HG03045 (cell line): Measurements from ENCODE around the gene POSTN.

Source experiments
- ATAC-seq: cut with Tn5 transposase; IDR thresholded peaks from one replicate; pipeline ENCODE4 v1.9.1; 2021; ENCODE audit warnings: mild to moderate bottlenecking, moderate library complexity; ENCODE audit not compliant: unreplicated experiment

The POSTN gene

DNA sequence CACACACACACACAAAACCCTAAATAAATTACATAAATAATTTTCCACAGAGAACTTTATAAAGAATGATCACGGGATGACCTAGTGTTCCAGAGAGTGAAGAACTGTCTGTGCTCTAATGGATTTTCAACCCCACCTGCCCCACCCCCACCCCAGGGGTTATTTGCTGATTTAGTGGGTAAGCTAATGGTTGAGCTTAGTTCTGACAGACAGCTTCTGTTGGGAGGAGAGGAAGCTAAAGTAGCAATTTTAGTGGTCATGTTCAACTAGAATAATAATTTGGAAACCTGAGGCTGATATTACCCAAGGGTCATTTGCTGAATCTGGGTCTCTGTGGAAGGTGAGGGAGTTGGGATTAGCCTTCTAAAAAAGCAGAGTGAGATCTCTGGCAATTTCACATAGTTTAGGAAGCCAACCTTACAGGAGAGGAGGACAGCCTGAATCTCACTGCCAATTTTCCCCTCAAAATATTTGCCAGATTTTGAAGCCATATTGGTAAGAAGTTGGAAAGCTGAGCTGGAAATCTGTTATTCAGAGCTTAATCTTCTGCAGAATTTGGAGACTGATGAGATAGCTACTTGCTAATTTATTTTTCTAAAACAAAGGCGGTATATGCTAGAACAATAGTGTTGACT is 68.7 kb downstream of the POSTN start:
- no peak for ATAC-seq

GRCh38 chr13:37526710-37527473 is 71.7 kb downstream of the POSTN start:
- no peak for ATAC-seq

GRCh38 chr13:37515226-37515625 is 83.3 kb downstream of the POSTN start:
- ATAC-seq = no peak
